Endothelial cell of umbilical vein (primary cell): Measurements from ENCODE around the gene PTRHD1. TPM values are rescaled to one million over a fixed set of nuclear protein-coding genes. Genes with fewer than 3 reads are reported as not detected.

Source experiments
- BruUV-seq: library from RNA; stranded (reverse); fragments of 400-500 nt; replicated peaks from 2 replicates; lab custom pipeline; 2021; lab: Mats Ljungman, UMichigan
- CTCF ChIA-PET: fragments of 300-600, 350-600 bp; sonication (Branson Sonifier 250); formaldehyde crosslinking; loops from one replicate; lab custom pipeline; 2021; ENCODE audit warnings: antibody characterized with exemption, inconsistent platforms; lab: Charles Lee
- POLR2A ChIA-PET: fragments of 300-600, 350-600 bp; sonication (Branson Sonifier 250); formaldehyde crosslinking; loops from one replicate; lab custom pipeline; 2021; ENCODE audit warnings: antibody characterized with exemption, inconsistent platforms; lab: Charles Lee
- DNase-seq: peaks from one replicate; pipeline ENCODE4 v3.0.0-alpha.2; 2011; ENCODE audit warnings: low read depth, low spot score
- FAIRE-seq: peaks from 2 replicates; lab custom pipeline; 2011; peaks lifted over from hg19 to GRCh38; lab: Jason Lieb, UNC
- H2AFZ ChIP-seq: 2 replicates; pipeline ENCODE4 v1.6.0; 2012; ENCODE audit warnings: low read depth, low read length, control low read depth, inconsistent platforms
- H3K27ac ChIP-seq: 2 replicates; pipeline ENCODE4 v1.5.1; 2011; ENCODE audit warnings: low read depth, mild to moderate bottlenecking, control low read depth, low read length, moderate library complexity; ENCODE audit not compliant: insufficient read depth
- H3K27me3 ChIP-seq, 2 experiments: 2 replicates each; pipeline versions ENCODE4 v1.6.0 to v1.6.1; 2011; ENCODE audit warnings: low read length in 2 of 2, mixed read lengths in 1 of 2; ENCODE audit not compliant: control insufficient read depth in 2 of 2, insufficient read depth in 2 of 2
- H3K36me3 ChIP-seq, 2 experiments: 2 replicates in 1 of 2; 3 replicates in 1 of 2; pipeline ENCODE4 v1.5.1; 2011; ENCODE audit warnings: low read length in 2 of 2, mild to moderate bottlenecking in 1 of 2, moderate library complexity in 1 of 2; ENCODE audit not compliant: control insufficient read depth in 2 of 2, insufficient read depth in 2 of 2; ENCODE audit errors: extremely low read depth in 1 of 2
- H3K4me1 ChIP-seq: 3 replicates; pipeline ENCODE4 v1.5.1; 2011; ENCODE audit warnings: mild to moderate bottlenecking, low read length; ENCODE audit not compliant: control insufficient read depth, insufficient read depth; ENCODE audit errors: extremely low read depth
- H3K4me2 ChIP-seq: 2 replicates; pipeline ENCODE4 v1.6.1; 2011; ENCODE audit warnings: low read length, control low read depth, mixed read lengths; ENCODE audit not compliant: insufficient read depth
- H3K4me3 ChIP-seq, 3 experiments: fragments of 200-600 bp in 1 of 3; sonication (generic), shearing (Covaris generic) in 1 of 3; replicated peaks in 1 of 3; 2 replicates each; pipeline ENCODE4 v1.5.1; 2011 to 2016; ENCODE audit warnings: control low read depth in 3 of 3, low read length in 3 of 3, mild to moderate bottlenecking in 2 of 3, inconsistent platforms in 1 of 3, low read depth in 1 of 3, moderate library complexity in 1 of 3; ENCODE audit not compliant: insufficient read depth in 1 of 3
- H3K79me2 ChIP-seq: 2 replicates; pipeline ENCODE4 v1.6.0; 2012; ENCODE audit warnings: low read length, inconsistent platforms; ENCODE audit not compliant: control insufficient read depth, insufficient read depth
- H3K9ac ChIP-seq: replicated peaks from 2 replicates; pipeline ENCODE3; 2011; ENCODE audit warnings: low read length, control low read depth; ENCODE audit not compliant: insufficient read depth; ENCODE audit errors: extremely low read depth
- H3K9me1 ChIP-seq: replicated peaks from 3 replicates; pipeline ENCODE4 v1.6.0; 2011; ENCODE audit warnings: mild to moderate bottlenecking, low read length; ENCODE audit not compliant: control insufficient read depth, insufficient read depth; ENCODE audit errors: extremely low read depth
- H3K9me3 ChIP-seq: replicated peaks from 2 replicates; pipeline ENCODE4 v1.5.1; 2012; ENCODE audit warnings: low read length, inconsistent platforms; ENCODE audit not compliant: control insufficient read depth, insufficient read depth
- H4K20me1 ChIP-seq: replicated peaks from 2 replicates; pipeline ENCODE3; 2011; ENCODE audit warnings: mild to moderate bottlenecking, low read length; ENCODE audit not compliant: control insufficient read depth, insufficient read depth; ENCODE audit errors: extremely low read depth
- CTCF ChIP-seq, 2 donors: IDR thresholded peaks; 1 replicate in 1 of 2; 2 replicates in 1 of 2; pipeline ENCODE4 v1.5.1; 2011; ENCODE audit warnings: low read length in 2 of 2, mild to moderate bottlenecking in 2 of 2, moderate library complexity in 2 of 2, control low read depth in 1 of 2, inconsistent platforms in 1 of 2, low read depth in 1 of 2; ENCODE audit not compliant: insufficient read depth in 1 of 2; ENCODE audit errors: extremely low read depth in 1 of 2
- EZH2 ChIP-seq: IDR thresholded peaks from 2 replicates; pipeline ENCODE4 v1.6.1; 2012; ENCODE audit warnings: borderline replicate concordance, low read depth, mild to moderate bottlenecking, moderate library complexity, low read length, inconsistent platforms; ENCODE audit not compliant: severe bottlenecking
- FOS ChIP-seq: IDR thresholded peaks from 2 replicates; pipeline ENCODE4 v1.6.1; 2011; ENCODE audit warnings: mild to moderate bottlenecking, low read length, moderate library complexity, borderline replicate concordance; ENCODE audit not compliant: insufficient read depth
- GATA2 ChIP-seq: IDR thresholded peaks from 2 replicates; pipeline ENCODE4 v1.7.0; 2011; ENCODE audit warnings: low read depth, mild to moderate bottlenecking, moderate library complexity, mixed read lengths, low read length; ENCODE audit not compliant: insufficient read length, insufficient read depth
- JUN ChIP-seq: IDR thresholded peaks from 2 replicates; pipeline ENCODE4 v1.6.1; 2011; ENCODE audit warnings: borderline replicate concordance, low read depth; ENCODE audit not compliant: insufficient read length, insufficient read depth
- MAX ChIP-seq: IDR thresholded peaks from 2 replicates; pipeline ENCODE4 v1.6.1; 2011; ENCODE audit not compliant: insufficient read depth, insufficient read length
- MYC ChIP-seq: IDR thresholded peaks from one replicate; pipeline ENCODE4 v1.6.1; 2011; ENCODE audit warnings: mild to moderate bottlenecking, low read depth, low read length
- POLR2A ChIP-seq: IDR thresholded peaks from 2 replicates; pipeline ENCODE4 v1.6.1; 2012; ENCODE audit warnings: low read depth, mild to moderate bottlenecking, control low read depth, low read length
- POLR2AphosphoS5 ChIP-seq: IDR thresholded peaks from 2 replicates; pipeline ENCODE4 v1.6.1; 2012; ENCODE audit warnings: low read depth, mild to moderate bottlenecking, control low read depth, low read length, moderate library complexity; ENCODE audit not compliant: insufficient read depth
- dilution Hi-C: fragments of 300-500 bp; cut with MboI; formaldehyde crosslinking; loops from one replicate; pipeline ENCODE4 v1.15.0; 2019; ENCODE audit warnings: low sequenced_read_pairs; ENCODE audit not compliant: extremely low pct_ligation_motif_present
- intact Hi-C: fragments of 100-400 bp; cut with micrococcal nuclease; formaldehyde crosslinking; loops from one replicate; pipeline ENCODE4 v1.10.0; 2022
- polyA plus RNA-seq, 4 experiments: library from polyadenylated mRNA; depleted of rRNA in 3 of 4; stranded (reverse) in 3 of 4; unstranded in 1 of 4; fragments of >200 nt; gene quantifications; 2 replicates each; pipeline versions ENCODE4 v1.2.1 to v1.2.3, GENCODE V29; 2011 to 2012; ENCODE audit warnings: missing spikeins in 1 of 4
- total RNA-seq: library from RNA; stranded (reverse); gene quantifications from 2 replicates; pipeline ENCODE4 v1.2.3, GENCODE V29; 2021

The PTRHD1 gene
- total and polyA plus RNA-seq, 2 donors (not counting 3 experiments of a cell fraction or from before 2014, with no cell fraction given), result 41.1 to 68.8 TPM

GRCh38 chr2:24791452-24791851, 1.7 kb downstream of the PTRHD1 start:
- H2AFZ ChIP-seq, result no peak overlapping the region
- H4K20me1 ChIP-seq, result no peaks in the 10 kb centered on the region
- no peak for DNase-seq
- no peak overlapping the region for H3K9ac ChIP-seq
- H3K79me2 ChIP-seq, result peaks cover 30% of the 10 kb centered on the region
- no peaks in the 10 kb centered on the region for H3K36me3 ChIP-seq
- ChIA-PET CTCF (interaction anchor here (1.2 to 3.2 kb wide), 4 partner anchors 11 to 369 kb away, joined by 4 to 43 read pairs (median 11); no protein-coding TSS in a partner anchor), POLR2A (no interaction called here)
- intact Hi-C loops (loop anchor here (5.0 kb wide), 1 partner anchor 89 kb away; no protein-coding TSS in a partner anchor), dilution Hi-C loops (no loop called here)
- no peak overlapping the region for H3K4me3 ChIP-seq
- H3K9me3 ChIP-seq, result no peaks in the 10 kb centered on the region
- no peak for TF ChIP-seq POLR2AphosphoS5
- TF ChIP-seq MYC, result no peak
- TF ChIP-seq EZH2, result no peak
- TF ChIP-seq FOS, result no peak
- no peak for TF ChIP-seq GATA2
- no peak for TF ChIP-seq POLR2A
- TF ChIP-seq MAX, result no peak
- no peak for TF ChIP-seq JUN
- TF ChIP-seq CTCF (IDR thresholded peaks at IDR 0.05; ENCODE audit: extremely low read depth in 1 of 2, insufficient read depth in 1 of 2, low read depth in 1 of 2, low read length in 2 of 2), result no peak
- H3K4me2 ChIP-seq, result no peak overlapping the region
- no peaks in the 10 kb centered on the region for H3K9me1 ChIP-seq
- BruUV-seq, result no TSS peak
- FAIRE-seq, result no peak
- peaks cover 20% of the 10 kb centered on the region for H3K4me1 ChIP-seq
- no peaks in the 10 kb centered on the region for H3K27me3 ChIP-seq
- no peak overlapping the region for H3K27ac ChIP-seq
